Esophagus muscularis mucosa (tissue), 4 donors: ENCODE data around the gene CPSF4. TPM values are rescaled to one million over a fixed set of nuclear protein-coding genes. Genes with fewer than 3 reads are reported as not detected.
A peak's percentile ranks its signal among the peaks of the same experiment; 100 is the strongest.
"Not testable (repeated sequence)": the region's sequence is repeated elsewhere in the genome, so short reads cannot be mapped to it uniquely, and the experiment has no call there.

Experiments
- DNase-seq: peaks from one replicate; pipeline ENCODE4 v3.0.0-alpha.2; 2017; ENCODE audit errors: extremely low spot score
- H3K27ac ChIP-seq, 4 donors: fragments of 200-600 bp; sonication (generic); replicated peaks in 1 of 4; 1 replicate in 3 of 4; 2 replicates in 1 of 4; pipeline ENCODE4 v1.5.1; 2016 to 2019; ENCODE audit warnings: mild to moderate bottlenecking in 1 of 4
- H3K27me3 ChIP-seq, 4 donors: fragments of 200-600 bp; sonication (generic); one replicate each; pipeline versions ENCODE4 v1.5.1 to v1.6.0; 2016 to 2019
- H3K36me3 ChIP-seq, 4 donors: fragments of 200-600 bp; sonication (generic); one replicate each; pipeline ENCODE4 v1.5.1; 2016 to 2019
- H3K4me1 ChIP-seq, 4 donors: fragments of 200-600 bp; sonication (generic); one replicate each; pipeline ENCODE4 v1.5.1; 2016 to 2019
- H3K4me3 ChIP-seq, 4 donors: fragments of 200-600 bp; sonication (generic); 1 replicate in 2 of 4; 2 replicates in 2 of 4; pipeline ENCODE4 v1.5.1; 2016 to 2019; ENCODE audit warnings: mild to moderate bottlenecking in 4 of 4, moderate library complexity in 1 of 4
- H3K9me3 ChIP-seq, 4 donors: fragments of 200-600 bp; sonication (generic); 1 replicate in 3 of 4; 2 replicates in 1 of 4; pipeline ENCODE4 v1.5.1; 2016 to 2019
- EP300 ChIP-seq: sonication (generic); formaldehyde crosslinking; IDR thresholded peaks from one replicate; pipeline ENCODE4 v1.6.1; 2017; ENCODE audit warnings: antibody characterized with exemption
- POLR2A ChIP-seq: fragments of 450-650 bp; IDR thresholded peaks from one replicate; pipeline ENCODE4 v1.6.1; 2017; ENCODE audit warnings: antibody characterized with exemption, moderate library complexity, mild to moderate bottlenecking, low read depth
- POLR2AphosphoS5 ChIP-seq, 2 donors: sonication (generic); formaldehyde crosslinking; IDR thresholded peaks; one replicate each; pipeline ENCODE4 v1.6.1; 2017; ENCODE audit warnings: antibody characterized with exemption in 2 of 2
- WGBS: methylation state at CpG from one replicate; pipeline ENCODE4 v1.1.5; 2018; 5-methylcytosine and 5-hydroxymethylcytosine counted together
- intact Hi-C: fragments of 100-400 bp; cut with DNase I; formaldehyde crosslinking; loops from one replicate; pipeline ENCODE4 v1.15.1; 2023
- total RNA-seq, 4 donors: library from RNA; depleted of rRNA; stranded (reverse); fragments of >200 nt; gene quantifications; one replicate each; pipeline versions ENCODE4 v1.1.0 to v1.2.1, GENCODE V29; 2016
- TF ChIP-seq, protein P1 (sequence below), 3 experiments: fragments of 200-600 bp in 2 of 3; fragments of 450-650 bp in 1 of 3; sonication (generic) in 2 of 3; IDR thresholded peaks; one replicate each; pipeline ENCODE4 v1.5.1; 2017 to 2019; ENCODE audit warnings: antibody characterized with exemption in 3 of 3, mild to moderate bottlenecking in 2 of 3, moderate library complexity in 1 of 3

Gene CPSF4
- total RNA-seq, 4 donors from 2014 or later = 19.1 to 25.3 (median 20.8) TPM

DNA sequence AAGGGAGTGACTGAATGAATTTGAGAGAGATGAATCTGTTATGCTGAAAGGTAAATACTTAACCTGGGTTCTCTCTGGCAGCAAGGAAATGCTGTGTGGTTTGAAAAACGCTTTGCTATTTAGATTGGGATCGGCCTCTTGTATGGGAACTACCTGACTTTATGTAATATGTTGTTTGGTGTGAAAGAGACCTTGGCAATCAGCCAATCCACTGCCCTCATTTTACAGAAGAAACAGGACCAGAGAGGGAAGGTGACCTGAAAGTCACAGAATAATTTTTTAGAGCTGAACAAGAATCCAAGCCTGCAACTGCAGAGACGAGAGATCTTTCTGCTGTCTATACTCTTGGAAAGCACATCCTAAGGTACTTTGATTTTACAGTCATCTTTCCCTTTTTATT lies 28.9 kb upstream of the CPSF4 start:
- H3K4me3 ChIP-seq = peak overlapping the region; percentile 93 to 100 (median 97)
- H3K27me3 ChIP-seq = no peaks in the 10 kb centered on the region
- intact Hi-C loops = loop anchor here (5.0 kb wide), 1 partner anchor 43 kb away; no protein-coding TSS in a partner anchor
- peak overlapping the region; percentile 95 to 98 (median 95) for H3K27ac ChIP-seq
- peaks cover 30 to 52% (median 50%) of the 10 kb centered on the region in 4 donors for H3K36me3 ChIP-seq
- H3K4me1 ChIP-seq = peaks cover 40 to 51% (median 47%) of the 10 kb centered on the region in 4 donors
- WGBS = 37% methylated on average over 3 of the region's 3 CpGs
- DNase-seq = no peak
- H3K9me3 ChIP-seq = no peaks in the 10 kb centered on the region
- TF ChIP-seq POLR2A = no peak
- no peak for TF ChIP-seq EP300
- no peak for TF ChIP-seq POLR2AphosphoS5 (IDR thresholded peaks at IDR 0.05)
- TF ChIP-seq, protein P1, sequence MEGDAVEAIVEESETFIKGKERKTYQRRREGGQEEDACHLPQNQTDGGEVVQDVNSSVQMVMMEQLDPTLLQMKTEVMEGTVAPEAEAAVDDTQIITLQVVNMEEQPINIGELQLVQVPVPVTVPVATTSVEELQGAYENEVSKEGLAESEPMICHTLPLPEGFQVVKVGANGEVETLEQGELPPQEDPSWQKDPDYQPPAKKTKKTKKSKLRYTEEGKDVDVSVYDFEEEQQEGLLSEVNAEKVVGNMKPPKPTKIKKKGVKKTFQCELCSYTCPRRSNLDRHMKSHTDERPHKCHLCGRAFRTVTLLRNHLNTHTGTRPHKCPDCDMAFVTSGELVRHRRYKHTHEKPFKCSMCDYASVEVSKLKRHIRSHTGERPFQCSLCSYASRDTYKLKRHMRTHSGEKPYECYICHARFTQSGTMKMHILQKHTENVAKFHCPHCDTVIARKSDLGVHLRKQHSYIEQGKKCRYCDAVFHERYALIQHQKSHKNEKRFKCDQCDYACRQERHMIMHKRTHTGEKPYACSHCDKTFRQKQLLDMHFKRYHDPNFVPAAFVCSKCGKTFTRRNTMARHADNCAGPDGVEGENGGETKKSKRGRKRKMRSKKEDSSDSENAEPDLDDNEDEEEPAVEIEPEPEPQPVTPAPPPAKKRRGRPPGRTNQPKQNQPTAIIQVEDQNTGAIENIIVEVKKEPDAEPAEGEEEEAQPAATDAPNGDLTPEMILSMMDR (IDR thresholded peaks at IDR 0.05) = no peak

GRCh38 chr7:99410635-99411034 lies 28.1 kb upstream of the CPSF4 start:
- no peaks in the 10 kb centered on the region for H3K9me3 ChIP-seq
- WGBS = 89% methylated on average over 2 of the region's 2 CpGs
- peaks cover 35 to 57% (median 55%) of the 10 kb centered on the region in 4 donors for H3K36me3 ChIP-seq
- H3K4me3 ChIP-seq = no peak overlapping the region
- DNase-seq = no peak
- H3K27ac ChIP-seq = no peak overlapping the region
- TF ChIP-seq EP300 = no peak
- H3K27me3 ChIP-seq = no peaks in the 10 kb centered on the region
- intact Hi-C loops = no loop called here
- H3K4me1 ChIP-seq = peaks cover 32 to 47% (median 43%) of the 10 kb centered on the region in 4 donors

- WGBS = 73% methylated on average over 10 of the region's 17 CpGs
- intact Hi-C loops, H3K4me3 ChIP-seq, DNase-seq, H3K9me3 ChIP-seq, H3K27me3 ChIP-seq: not testable (repeated sequence)
- Histone ChIP-seq H3K27ac (peak overlapping the region in 1 of 4 donors; percentile 41), H3K36me3 (peaks cover 80 to 100% (median 99%) of the 10 kb centered on the region in 4 donors), H3K4me1 (peaks cover 0 to 12% (median 8%) of the 10 kb centered on the region in 4 donors)
- TF ChIP-seq, protein P1 (IDR thresholded peaks at IDR 0.05) = peak; percentile 51 to 77 (median 64)
- peak; percentile 19 to 20 for TF ChIP-seq POLR2AphosphoS5 (IDR thresholded peaks at IDR 0.05)
Observed at GRCh38 chr7:99415513-99416127, 23.1 kb upstream of the CPSF4 start.

DNA sequence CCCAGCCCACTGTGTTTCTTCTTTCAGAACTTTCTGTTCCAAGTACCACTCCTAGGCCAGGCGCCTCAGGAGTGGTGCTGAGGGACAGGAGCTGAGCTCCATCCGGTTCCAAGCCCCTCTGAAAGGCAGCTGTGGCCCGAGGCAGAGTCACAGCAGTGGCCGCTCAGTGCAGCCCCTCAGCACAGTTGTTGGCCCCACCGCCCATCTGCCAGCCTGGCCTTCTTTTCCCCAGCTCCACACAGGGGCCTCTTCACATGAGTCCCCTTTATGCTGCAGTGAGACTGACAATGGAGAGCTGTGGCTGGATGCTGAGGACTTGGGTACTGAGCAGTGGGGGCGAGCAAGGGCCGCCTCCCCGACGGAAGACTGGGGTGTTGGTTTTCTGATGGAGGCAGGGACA lies 20.5 kb upstream of the CPSF4 start:
- Histone ChIP-seq H3K27me3 (no peaks in the 10 kb centered on the region), H3K4me3 (no peak overlapping the region), H3K27ac (no peak overlapping the region), H3K9me3 (no peaks in the 10 kb centered on the region), H3K36me3 (peaks cover 60 to 97% (median 89%) of the 10 kb centered on the region in 4 donors), H3K4me1 (peaks cover 0 to 10% (median 4%) of the 10 kb centered on the region in 4 donors)
- DNase-seq = no peak
- TF ChIP-seq POLR2AphosphoS5 (IDR thresholded peaks at IDR 0.05) = no peak
- no peak for TF ChIP-seq POLR2A
- TF ChIP-seq EP300 = no peak
- TF ChIP-seq, protein P1 (IDR thresholded peaks at IDR 0.05) = no peak
- 80% methylated on average over 9 of the region's 9 CpGs for WGBS
- intact Hi-C loops = no loop called here

DNA sequence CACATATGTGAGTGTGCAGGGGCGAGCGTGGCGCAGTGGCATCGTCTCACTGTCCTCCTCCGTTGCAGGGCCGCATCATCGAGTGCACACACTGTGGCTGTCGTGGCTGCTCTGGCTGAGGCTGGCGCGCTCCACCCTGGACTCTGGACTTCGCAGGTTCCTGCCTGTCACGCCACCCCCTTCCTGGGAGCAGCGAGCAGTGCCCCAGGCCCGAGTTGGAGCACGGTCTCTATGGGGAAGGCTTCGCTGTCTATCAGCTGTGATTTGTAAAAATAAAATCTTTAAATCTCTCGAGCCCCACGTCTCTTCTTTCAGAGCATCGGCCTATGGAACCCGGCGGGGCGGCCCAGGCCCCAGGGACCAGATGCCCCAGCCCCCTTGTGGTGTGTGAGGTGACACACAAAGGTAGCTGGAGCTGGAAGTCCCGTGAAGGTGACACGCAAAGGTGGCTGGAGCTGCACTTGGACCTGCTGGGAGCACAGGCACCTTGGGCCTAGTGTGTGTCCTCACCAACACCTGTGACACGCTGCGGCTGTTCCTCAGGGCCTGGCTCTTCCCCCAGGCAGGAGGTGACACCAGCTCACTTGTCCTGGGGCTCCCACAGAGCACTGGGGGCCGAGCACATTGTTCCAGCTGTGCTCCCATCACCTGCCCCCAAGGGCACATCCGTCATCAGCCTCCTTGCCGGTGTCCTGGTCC lies 19.3 kb upstream of the CPSF4 start:
- H3K36me3 ChIP-seq = peaks cover 66 to 97% (median 89%) of the 10 kb centered on the region in 4 donors
- no peaks in the 10 kb centered on the region for H3K9me3 ChIP-seq
- no peaks in the 10 kb centered on the region for H3K27me3 ChIP-seq
- no peak overlapping the region for H3K27ac ChIP-seq
- TF ChIP-seq, protein P1 (IDR thresholded peaks at IDR 0.05) = no peak
- no peak for TF ChIP-seq POLR2A
- no peak for TF ChIP-seq EP300
- TF ChIP-seq POLR2AphosphoS5 (IDR thresholded peaks at IDR 0.05) = no peak
- no peak overlapping the region for H3K4me3 ChIP-seq
- no peak for DNase-seq
- intact Hi-C loops = no loop called here
- WGBS = 90% methylated on average over 20 of the region's 29 CpGs
- peaks cover 0 to 10% (median 4%) of the 10 kb centered on the region in 4 donors for H3K4me1 ChIP-seq
